Measurements from ENCODE around the gene AHI1.

DNA sequence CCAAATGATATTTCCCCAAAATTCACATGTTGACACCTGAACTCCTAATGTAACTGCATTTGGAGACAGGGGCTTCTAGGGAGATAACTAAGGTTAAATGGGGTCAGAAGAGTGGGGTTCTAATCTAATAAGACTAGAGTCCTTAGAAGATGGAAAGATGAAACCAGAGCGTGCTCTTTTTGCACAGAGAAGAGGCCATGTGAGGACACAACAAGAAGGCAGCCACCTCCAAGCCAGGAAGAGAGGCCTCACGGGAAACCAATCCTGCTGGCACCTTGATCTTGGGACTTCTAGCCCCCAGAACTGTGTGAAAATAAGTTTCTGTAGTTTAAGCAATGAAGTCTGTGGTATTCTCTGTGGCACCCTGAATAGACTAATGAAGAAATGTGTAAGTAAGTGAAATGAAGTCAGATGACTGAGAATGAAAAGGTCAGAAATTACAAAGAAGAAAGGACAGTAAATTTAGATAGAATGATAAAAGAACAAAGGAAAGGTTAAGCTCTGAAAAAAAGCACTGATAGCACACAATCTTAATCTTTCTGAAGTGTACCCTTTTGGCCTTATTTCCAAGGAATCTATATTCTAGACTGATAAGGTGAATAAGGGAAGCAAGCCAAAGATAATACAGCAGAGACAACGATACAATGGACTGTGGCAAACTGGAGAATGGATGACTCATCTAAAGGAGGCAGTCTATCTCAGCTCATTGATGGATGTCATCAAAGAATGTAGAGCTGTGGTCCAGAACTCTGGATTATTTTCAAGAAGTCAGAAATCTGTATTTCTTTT, 206.1 kb downstream of the AHI1 start:
- TF ChIP-seq, protein P1, sequence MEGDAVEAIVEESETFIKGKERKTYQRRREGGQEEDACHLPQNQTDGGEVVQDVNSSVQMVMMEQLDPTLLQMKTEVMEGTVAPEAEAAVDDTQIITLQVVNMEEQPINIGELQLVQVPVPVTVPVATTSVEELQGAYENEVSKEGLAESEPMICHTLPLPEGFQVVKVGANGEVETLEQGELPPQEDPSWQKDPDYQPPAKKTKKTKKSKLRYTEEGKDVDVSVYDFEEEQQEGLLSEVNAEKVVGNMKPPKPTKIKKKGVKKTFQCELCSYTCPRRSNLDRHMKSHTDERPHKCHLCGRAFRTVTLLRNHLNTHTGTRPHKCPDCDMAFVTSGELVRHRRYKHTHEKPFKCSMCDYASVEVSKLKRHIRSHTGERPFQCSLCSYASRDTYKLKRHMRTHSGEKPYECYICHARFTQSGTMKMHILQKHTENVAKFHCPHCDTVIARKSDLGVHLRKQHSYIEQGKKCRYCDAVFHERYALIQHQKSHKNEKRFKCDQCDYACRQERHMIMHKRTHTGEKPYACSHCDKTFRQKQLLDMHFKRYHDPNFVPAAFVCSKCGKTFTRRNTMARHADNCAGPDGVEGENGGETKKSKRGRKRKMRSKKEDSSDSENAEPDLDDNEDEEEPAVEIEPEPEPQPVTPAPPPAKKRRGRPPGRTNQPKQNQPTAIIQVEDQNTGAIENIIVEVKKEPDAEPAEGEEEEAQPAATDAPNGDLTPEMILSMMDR (conservative IDR thresholded peaks at IDR 0.05; ENCODE audit: low read length), result no peak
- TF ChIP-seq EZH2phosphoT487 (IDR thresholded peaks at IDR 0.05; ENCODE audit: borderline replicate concordance, low read depth, low read length), result no peak
